Fibroblast of the aortic adventitia (primary cell): ENCODE results near the gene HHIPL2. TPM values are rescaled to one million over a fixed set of nuclear protein-coding genes. Genes with fewer than 3 reads are reported as not detected.
A peak's percentile ranks its signal among the peaks of the same experiment; 100 is the strongest.
"Not testable (repeated sequence)": the region's sequence is repeated elsewhere in the genome, so short reads cannot be mapped to it uniquely, and the experiment has no call there.

Source experiments
- DNase-seq: peaks from one replicate; pipeline ENCODE4 v3.0.0-alpha.2; 2010; ENCODE audit warnings: low read depth
- H3K4me3 ChIP-seq: 2 replicates; pipeline ENCODE4 v1.5.1; 2011; ENCODE audit warnings: low read depth, mild to moderate bottlenecking, control low read depth, low read length, moderate library complexity
- total RNA-seq: library from RNA; depleted of rRNA; stranded (reverse); fragments of >200 nt; gene quantifications from 2 replicates; pipeline ENCODE4 v1.2.3, GENCODE V29; 2012; ENCODE audit warnings: low replicate concordance
- TF ChIP-seq, protein P1 (sequence below): IDR thresholded peaks from 2 replicates; pipeline ENCODE4 v1.5.1; 2011; ENCODE audit warnings: mild to moderate bottlenecking, low read length, control low read depth, inconsistent platforms; ENCODE audit not compliant: insufficient read depth

Gene HHIPL2
- total RNA-seq, 1 donor, result 0.18 TPM

DNA sequence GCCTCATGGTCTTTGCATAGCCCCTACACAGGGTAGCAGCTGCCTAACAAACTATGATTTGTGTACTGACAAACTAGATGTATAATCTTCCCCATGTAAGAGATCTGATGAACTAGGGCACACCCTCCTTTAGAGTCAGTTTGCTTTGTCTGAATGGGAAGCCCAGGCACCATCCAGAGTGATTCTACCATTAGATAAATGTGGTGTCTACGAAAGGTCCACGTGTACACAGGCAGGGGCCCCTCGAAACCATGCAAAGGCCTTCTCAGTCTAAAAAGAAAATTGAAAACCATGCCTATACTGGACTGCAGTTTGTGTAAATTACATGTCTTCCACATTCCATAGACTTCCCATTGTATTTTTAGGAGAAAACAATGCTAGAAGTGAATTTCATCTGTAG is 18.7 kb downstream of the HHIPL2 start:
- no peak for DNase-seq
- TF ChIP-seq, protein P1, sequence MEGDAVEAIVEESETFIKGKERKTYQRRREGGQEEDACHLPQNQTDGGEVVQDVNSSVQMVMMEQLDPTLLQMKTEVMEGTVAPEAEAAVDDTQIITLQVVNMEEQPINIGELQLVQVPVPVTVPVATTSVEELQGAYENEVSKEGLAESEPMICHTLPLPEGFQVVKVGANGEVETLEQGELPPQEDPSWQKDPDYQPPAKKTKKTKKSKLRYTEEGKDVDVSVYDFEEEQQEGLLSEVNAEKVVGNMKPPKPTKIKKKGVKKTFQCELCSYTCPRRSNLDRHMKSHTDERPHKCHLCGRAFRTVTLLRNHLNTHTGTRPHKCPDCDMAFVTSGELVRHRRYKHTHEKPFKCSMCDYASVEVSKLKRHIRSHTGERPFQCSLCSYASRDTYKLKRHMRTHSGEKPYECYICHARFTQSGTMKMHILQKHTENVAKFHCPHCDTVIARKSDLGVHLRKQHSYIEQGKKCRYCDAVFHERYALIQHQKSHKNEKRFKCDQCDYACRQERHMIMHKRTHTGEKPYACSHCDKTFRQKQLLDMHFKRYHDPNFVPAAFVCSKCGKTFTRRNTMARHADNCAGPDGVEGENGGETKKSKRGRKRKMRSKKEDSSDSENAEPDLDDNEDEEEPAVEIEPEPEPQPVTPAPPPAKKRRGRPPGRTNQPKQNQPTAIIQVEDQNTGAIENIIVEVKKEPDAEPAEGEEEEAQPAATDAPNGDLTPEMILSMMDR, result no peak
- no peak overlapping the region for H3K4me3 ChIP-seq

DNA sequence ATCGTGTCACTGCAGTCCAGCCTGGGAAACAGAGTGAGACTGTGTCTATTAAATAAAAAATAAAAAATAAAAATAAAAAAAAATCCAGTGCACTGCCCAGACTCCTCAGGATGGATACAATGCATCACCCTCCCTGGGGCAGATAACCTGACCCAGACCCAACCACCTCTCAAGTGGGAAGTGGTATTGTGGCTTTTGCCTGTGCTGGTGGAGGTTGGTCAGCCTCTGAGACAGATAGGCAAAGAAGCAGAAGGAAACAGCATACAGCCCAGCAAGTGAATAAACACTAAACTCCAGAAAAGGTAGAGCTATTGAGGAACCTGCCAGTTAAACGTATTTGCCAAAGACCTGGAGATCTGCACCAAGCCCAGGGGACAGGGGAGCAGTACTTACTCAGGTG is 22.0 kb downstream of the HHIPL2 start:
- TF ChIP-seq, protein P1, result no peak
- no peak for DNase-seq
- no peak overlapping the region for H3K4me3 ChIP-seq

DNA sequence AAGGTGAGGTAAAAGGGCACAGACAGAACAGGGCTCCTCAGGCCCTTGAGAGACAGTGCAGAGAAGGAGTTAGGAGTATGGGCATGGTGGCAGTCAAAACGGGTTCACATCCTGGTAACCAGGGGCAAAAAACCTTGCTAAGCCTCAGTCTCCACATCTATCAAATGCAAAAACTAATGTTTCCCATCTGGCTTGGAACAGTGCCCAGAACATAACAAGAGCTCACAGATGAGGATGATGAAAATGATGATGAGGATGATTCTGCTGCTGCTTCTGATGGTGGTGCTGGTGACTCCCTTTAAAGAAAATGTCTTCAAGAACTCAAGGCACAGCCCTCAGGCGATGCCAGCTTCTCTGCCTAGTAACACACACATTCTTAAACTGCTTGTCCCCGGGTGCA is 24.1 kb downstream of the HHIPL2 start:
- TF ChIP-seq, protein P1, result no peak
- no peak overlapping the region for H3K4me3 ChIP-seq
- peak; percentile 27 for DNase-seq

DNA sequence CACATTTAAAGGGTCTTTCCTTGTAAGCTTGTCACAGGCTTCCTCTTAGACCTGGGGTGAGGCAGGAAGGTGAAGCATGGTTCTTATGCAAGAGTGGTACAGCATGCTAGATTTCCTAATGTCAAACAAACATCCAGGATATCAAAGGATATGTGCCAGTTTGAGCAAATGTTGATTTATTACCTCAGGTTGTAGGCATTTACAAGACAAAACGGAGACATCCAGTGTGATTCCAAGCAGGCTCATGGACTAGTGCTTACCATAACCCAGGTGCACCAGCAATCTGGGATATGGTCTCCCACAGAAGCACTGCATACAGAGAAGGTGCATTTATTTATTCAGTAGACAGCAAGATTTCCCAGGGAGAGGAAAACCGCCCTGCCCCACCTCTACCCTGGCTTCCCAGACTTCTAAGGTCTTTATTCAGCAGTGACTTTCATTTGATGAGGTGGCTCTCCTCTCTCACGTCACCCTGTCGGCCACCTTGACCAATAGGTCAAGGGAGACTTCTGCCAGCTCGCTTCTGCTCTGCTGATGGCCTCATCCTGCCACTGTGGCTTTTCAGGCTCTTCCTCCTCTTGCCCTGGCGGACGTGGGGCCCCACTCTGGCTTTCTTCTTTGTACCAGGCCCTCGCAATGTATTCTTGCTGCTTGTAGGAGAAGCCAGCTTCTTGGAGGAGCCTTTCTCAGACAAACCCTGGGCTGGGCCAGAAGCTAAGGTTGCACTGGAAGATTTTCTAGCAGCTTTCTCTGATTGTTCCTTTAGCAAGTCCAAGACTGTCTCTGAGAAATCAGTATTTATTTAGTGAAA is 25.6 kb downstream of the HHIPL2 start:
- DNase-seq, result no peak
- H3K4me3 ChIP-seq, result no peak overlapping the region
- TF ChIP-seq, protein P1, result no peak

DNA sequence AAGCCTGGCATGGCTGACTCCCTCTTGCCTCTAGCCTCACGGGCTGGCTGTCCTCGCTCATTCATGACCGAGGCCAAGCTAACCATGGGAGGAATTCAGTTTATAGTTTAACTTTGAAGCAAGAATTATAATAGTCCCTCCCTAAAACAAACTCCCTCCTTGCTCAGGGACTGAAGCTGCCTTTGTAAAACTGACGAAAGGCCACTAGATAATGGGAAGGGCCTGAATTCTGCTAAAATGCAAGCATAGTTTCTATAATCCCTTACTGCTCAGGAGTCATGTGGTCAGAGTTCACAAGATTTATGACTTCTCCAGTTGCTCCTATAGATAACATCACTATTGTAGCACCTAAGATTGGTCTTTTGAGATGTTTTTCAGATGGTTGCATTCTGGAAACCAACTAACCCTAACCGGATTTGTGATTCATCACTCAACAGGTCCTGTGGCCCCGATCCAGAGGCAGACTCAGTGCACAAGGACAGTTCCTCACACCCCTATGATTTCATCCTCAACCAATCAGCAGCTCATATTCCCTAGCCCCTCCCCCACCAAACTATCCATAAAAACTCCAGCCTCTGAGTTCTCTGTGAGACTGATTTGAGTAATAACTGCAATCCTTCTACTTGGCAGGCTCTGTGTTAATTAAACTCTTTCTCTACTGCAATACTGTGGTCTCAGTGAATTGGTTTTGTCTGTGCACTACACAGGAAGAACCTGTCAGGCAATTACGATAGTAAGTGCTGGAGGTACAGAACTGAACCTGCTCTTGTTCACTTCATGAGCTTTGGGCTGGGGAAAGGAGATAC is 26.4 kb downstream of the HHIPL2 start:
- peak; percentile 55 for DNase-seq
- no peak overlapping the region for H3K4me3 ChIP-seq
- TF ChIP-seq, protein P1, result no peak

DNA sequence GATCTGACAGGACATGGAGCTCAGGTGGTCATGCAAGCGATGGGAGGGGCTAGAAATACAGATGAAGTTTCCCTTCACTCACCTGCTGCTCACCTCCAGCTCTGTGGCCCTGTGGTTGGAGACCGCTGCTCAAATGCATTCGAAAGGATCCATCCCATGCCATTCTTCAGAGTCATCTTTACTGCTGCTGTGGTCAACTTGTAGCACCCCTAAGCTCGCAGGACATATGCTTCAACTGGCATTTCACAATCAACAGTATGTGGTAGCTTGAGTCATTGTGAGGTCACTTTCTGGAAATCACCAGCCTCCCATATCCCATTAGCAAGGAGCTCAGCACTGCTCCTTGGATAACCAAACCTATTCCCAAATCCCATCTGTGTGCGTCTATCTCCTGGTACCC is 58.4 kb downstream of the HHIPL2 start:
- peak; percentile 86 for DNase-seq
- H3K4me3 ChIP-seq, result not testable (repeated sequence)

DNA sequence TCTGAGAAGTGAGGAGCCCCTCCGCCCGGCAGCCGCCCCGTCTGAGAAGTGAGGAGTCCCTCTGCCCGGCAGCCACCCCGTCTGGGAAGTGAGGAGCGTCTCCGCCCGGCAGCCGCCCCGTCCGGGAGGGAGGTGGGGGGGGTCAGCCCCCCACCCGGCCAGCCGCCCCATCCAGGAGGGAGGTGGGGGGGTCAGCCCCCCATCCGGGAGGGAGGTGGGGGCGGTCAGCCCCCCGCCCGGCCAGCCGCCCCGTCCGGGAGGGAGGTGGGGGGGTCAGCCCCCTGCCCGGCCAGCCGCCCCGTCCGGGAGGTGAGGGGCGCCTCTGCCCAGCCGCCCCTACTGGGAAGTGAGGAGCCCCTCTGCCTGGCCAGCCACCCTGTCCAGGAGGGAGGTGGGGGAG is 60.1 kb downstream of the HHIPL2 start:
- DNase-seq, H3K4me3 ChIP-seq: not testable (repeated sequence)

DNA sequence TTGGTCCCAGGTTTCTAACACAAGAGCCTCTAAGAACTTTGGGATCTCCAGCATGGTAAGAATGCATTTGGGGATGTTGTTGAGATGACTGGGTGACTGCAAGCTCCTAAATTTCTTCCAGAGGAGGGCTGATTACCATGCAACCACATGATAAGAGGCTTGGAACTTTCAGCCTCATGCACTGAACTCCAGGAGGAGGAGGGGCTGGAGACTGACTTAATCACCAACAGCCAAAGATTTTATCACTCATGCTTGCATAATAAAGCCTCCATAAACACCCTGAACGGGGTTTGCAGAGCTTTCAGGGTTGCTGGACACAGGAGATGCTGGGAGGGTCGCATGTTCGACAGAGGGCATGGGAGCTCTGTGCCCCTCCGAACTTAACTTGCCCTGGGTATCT is 63.9 kb downstream of the HHIPL2 start:
- DNase-seq, result peak; percentile 77

DNA sequence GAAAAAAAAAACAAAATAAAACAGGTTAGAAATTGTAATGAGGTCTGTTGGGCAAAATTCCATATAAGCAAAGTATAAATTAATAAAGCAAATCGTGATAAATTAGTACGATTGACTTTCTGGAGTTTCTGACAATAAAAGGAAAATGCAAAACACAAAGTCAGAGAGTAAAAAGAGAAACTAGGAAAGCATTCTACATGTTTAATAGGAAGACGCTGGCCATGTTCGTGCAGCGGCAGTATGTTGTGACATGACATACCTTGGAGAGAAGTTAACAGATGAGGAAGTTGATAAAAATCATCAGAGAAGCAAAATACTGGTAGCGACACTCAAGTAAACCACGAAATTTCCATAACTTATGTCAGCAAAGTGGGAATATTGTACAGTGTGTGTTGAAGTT is 68.3 kb downstream of the HHIPL2 start:
- not testable (repeated sequence) for DNase-seq, H3K4me3 ChIP-seq

More for the DNA sequence above, 63.9 kb downstream of the HHIPL2 start:
- not testable (repeated sequence) for H3K4me3 ChIP-seq
